ENCODE data around the gene BBS1.

The BBS1 gene

GRCh38 chr11:66480117-66480938, 30.1 kb upstream of the BBS1 start, which contains the start of gene DPP3 (continued):
- no peak for TF ChIP-seq ZNF23 (tag by site-specific recombination; IDR thresholded peaks at IDR 0.05; ENCODE audit: borderline replicate concordance)
- TF ChIP-seq OVOL3 (tag by site-specific recombination; IDR thresholded peaks at IDR 0.05), result no peak
- TF ChIP-seq ZBTB20 (tag by site-specific recombination; IDR thresholded peaks at IDR 0.05), result peak; percentile 68; the same call in 1 of the 2 replicates
- TF ChIP-seq TSHZ1 (tag by site-specific recombination; IDR thresholded peaks at IDR 0.05; ENCODE audit: borderline replicate concordance), result no peak
- no peak for TF ChIP-seq ZNF248 (tag by site-specific recombination; IDR thresholded peaks at IDR 0.05)
- TF ChIP-seq ZNF341 (tag by site-specific recombination; IDR thresholded peaks at IDR 0.05; ENCODE audit: low read depth), result peak; percentile 87
- no peak for TF ChIP-seq ZNF140 (tag by site-specific recombination; IDR thresholded peaks at IDR 0.05)
- no peak for TF ChIP-seq ZNF26 (tag by site-specific recombination; IDR thresholded peaks at IDR 0.05)
- TF ChIP-seq ZNF513 (tag by site-specific recombination; IDR thresholded peaks at IDR 0.05), result no peak
- no peak for TF ChIP-seq YY2 (tag by site-specific recombination; IDR thresholded peaks at IDR 0.05)
- TF ChIP-seq PBX3 (CRISPR knock-in tag; IDR thresholded peaks at IDR 0.05), result peak; percentile 94
- peak; percentile 88; the same call in 1 of the 2 replicates for TF ChIP-seq HIC1 (tag by site-specific recombination; IDR thresholded peaks at IDR 0.05)
- no peak for TF ChIP-seq ZNF266 (tag by site-specific recombination; IDR thresholded peaks at IDR 0.05; ENCODE audit: low read depth)
- TF ChIP-seq ZNF221 (tag by site-specific recombination; IDR thresholded peaks at IDR 0.05; ENCODE audit: borderline replicate concordance), result no peak
- TF ChIP-seq YY1 (tag by site-specific recombination; IDR thresholded peaks at IDR 0.05), result no peak
- TF ChIP-seq ZNF670 (tag by site-specific recombination; IDR thresholded peaks at IDR 0.05; ENCODE audit: low read depth), result no peak
- peak; percentile 85 for TF ChIP-seq ZIC2 (tag by site-specific recombination; IDR thresholded peaks at IDR 0.05)
- TF ChIP-seq ZNF600 (tag by site-specific recombination; IDR thresholded peaks at IDR 0.05), result peak; percentile 68; the same call in 1 of the 2 replicates
- 0 out of 2 replicates have a peak, but pooled peaks have one; percentile 48 for TF ChIP-seq ZSCAN16 (tag by site-specific recombination; IDR thresholded peaks at IDR 0.05)
- TF ChIP-seq BCL6B (tag by site-specific recombination; IDR thresholded peaks at IDR 0.05), result no peak
- TF ChIP-seq ZNF48 (tag by site-specific recombination; IDR thresholded peaks at IDR 0.05), result no peak
- no peak for TF ChIP-seq ZNF404 (tag by site-specific recombination; IDR thresholded peaks at IDR 0.05)
- TF ChIP-seq ZBTB44 (tag by site-specific recombination; IDR thresholded peaks at IDR 0.05), result no peak
- TF ChIP-seq ZNF585B (tag by site-specific recombination; IDR thresholded peaks at IDR 0.05), result no peak
- TF ChIP-seq ZNF488 (tag by site-specific recombination; IDR thresholded peaks at IDR 0.05), result no peak

All from HEK293 (cell line).